Measurements from ENCODE around the gene MCRIP2.

The MCRIP2 gene

DNA sequence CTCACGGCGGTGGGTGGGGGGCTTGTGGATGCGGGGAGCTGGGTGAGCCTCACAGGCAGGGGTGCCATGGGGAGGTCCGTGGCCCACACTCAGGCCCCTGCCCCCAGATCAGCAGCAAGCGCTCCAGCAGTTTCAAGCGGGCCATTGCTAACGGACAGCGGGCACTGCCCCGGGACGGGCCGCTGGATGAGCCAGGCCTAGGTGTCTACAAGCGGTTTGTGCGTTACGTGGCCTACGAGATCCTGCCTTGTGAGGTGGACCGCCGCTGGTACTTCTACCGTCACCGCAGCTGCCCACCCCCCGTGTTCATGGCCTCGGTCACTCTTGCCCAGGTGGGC, 34.9 kb downstream of the MCRIP2 start:
- no peak overlapping the region for H3K4me3 ChIP-seq (ENCODE audit: low read depth, low read length)
- TF ChIP-seq, protein P1, sequence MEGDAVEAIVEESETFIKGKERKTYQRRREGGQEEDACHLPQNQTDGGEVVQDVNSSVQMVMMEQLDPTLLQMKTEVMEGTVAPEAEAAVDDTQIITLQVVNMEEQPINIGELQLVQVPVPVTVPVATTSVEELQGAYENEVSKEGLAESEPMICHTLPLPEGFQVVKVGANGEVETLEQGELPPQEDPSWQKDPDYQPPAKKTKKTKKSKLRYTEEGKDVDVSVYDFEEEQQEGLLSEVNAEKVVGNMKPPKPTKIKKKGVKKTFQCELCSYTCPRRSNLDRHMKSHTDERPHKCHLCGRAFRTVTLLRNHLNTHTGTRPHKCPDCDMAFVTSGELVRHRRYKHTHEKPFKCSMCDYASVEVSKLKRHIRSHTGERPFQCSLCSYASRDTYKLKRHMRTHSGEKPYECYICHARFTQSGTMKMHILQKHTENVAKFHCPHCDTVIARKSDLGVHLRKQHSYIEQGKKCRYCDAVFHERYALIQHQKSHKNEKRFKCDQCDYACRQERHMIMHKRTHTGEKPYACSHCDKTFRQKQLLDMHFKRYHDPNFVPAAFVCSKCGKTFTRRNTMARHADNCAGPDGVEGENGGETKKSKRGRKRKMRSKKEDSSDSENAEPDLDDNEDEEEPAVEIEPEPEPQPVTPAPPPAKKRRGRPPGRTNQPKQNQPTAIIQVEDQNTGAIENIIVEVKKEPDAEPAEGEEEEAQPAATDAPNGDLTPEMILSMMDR (IDR thresholded peaks at IDR 0.05; ENCODE audit: insufficient read depth, low read depth, low read length, missing control alignments) = no peak
- no peak for DNase-seq (ENCODE audit: low read depth)

GRCh38 chr16:676913-677312, 35.3 kb downstream of the MCRIP2 start:
- DNase-seq (ENCODE audit: low read depth) = no peak
- no peak overlapping the region for H3K4me3 ChIP-seq (ENCODE audit: low read depth, low read length)
- TF ChIP-seq, protein P1 (IDR thresholded peaks at IDR 0.05; ENCODE audit: insufficient read depth, low read depth, low read length, missing control alignments) = no peak

- TF ChIP-seq, protein P1 (IDR thresholded peaks at IDR 0.05; ENCODE audit: insufficient read depth, low read depth, low read length, missing control alignments) = no peak
- no peak overlapping the region for H3K4me3 ChIP-seq (ENCODE audit: low read depth, low read length)
- DNase-seq (ENCODE audit: low read depth) = no peak
Observed at GRCh38 chr16:677316-678190, 35.9 kb downstream of the MCRIP2 start.

DNA sequence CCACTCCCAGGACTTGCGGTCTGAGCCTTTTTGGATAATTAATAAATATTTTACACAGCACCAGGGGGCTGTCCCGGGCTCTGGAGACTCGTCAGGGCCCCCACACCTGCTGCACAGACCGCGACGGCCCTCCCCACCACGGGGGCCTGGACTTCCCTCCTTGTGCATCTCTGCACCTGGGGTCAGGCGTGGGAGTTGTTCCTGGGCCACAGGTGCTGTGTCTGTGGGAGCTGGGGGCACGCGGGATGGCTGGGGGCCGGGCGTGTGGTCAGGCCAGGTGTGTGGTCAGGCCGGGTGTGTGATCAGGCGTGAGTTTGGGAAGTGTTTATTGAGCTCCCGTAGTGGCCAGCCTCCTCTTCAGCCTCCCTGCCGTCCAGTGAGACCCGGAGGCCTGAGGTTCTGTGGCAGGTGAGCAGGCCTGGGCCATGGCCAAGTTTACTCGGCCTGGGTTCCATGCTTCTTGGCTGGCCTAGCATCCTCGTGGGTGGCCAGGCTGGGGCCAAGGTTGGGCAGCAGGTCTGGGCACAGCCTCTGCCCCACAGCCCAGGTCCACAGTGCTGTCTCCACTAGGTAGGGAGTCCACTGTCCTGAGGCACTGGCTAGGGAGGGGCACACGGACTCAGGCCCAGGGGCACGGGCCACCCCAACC, 36.7 kb downstream of the MCRIP2 start:
- DNase-seq (ENCODE audit: low read depth) = no peak
- TF ChIP-seq, protein P1 (IDR thresholded peaks at IDR 0.05; ENCODE audit: insufficient read depth, low read depth, low read length, missing control alignments) = no peak
- H3K4me3 ChIP-seq (ENCODE audit: low read depth, low read length) = no peak overlapping the region

GRCh38 chr16:678858-679813, 37.5 kb downstream of the MCRIP2 start:
- DNase-seq (ENCODE audit: low read depth) = peak; percentile 66
- TF ChIP-seq, protein P1 (IDR thresholded peaks at IDR 0.05; ENCODE audit: insufficient read depth, low read depth, low read length, missing control alignments) = no peak
- peak overlapping the region; percentile 62 for H3K4me3 ChIP-seq (ENCODE audit: low read depth, low read length)

- peak; percentile 91 for DNase-seq (ENCODE audit: low read depth)
- TF ChIP-seq, protein P1 (IDR thresholded peaks at IDR 0.05; ENCODE audit: insufficient read depth, low read depth, low read length, missing control alignments) = no peak
- peak within 1 kb of the TSS; percentile 83 for H3K4me3 ChIP-seq (ENCODE audit: low read depth, low read length)
Observed at GRCh38 chr16:679814-680624, 38.4 kb downstream of the MCRIP2 start, which contains the start of gene STUB1. Gene STUB1, plus strand, starts transcription at chr16:680410. Its CDS starts 116 bp downstream, at chr16:680526.
